HG03565 (cell line): ENCODE data around the gene PTCRA.
"Not testable (repeated sequence)": the region's sequence is repeated elsewhere in the genome, so short reads cannot be mapped to it uniquely, and the experiment has no call there.

Experiments
- ATAC-seq: cut with Tn5 transposase; IDR thresholded peaks from one replicate; pipeline ENCODE4 v1.9.1; 2021; ENCODE audit warnings: mild to moderate bottlenecking, moderate library complexity; ENCODE audit not compliant: unreplicated experiment

The PTCRA gene

GRCh38 chr6:42938987-42939809 is 23.3 kb downstream of the PTCRA start:
- ATAC-seq = no peak

- ATAC-seq = no peak
These were observed 23.9 kb downstream of the PTCRA start for GRCh38 chr6:42939810-42940167.

- no peak for ATAC-seq
These were observed 24.7 kb downstream of the PTCRA start for GRCh38 chr6:42940493-42941045.

- ATAC-seq = not testable (repeated sequence)
These were observed 25.5 kb downstream of the PTCRA start for GRCh38 chr6:42941356-42941755.

- ATAC-seq = no peak
These were observed 26.6 kb downstream of the PTCRA start for GRCh38 chr6:42942444-42942843.

GRCh38 chr6:42947950-42948349 is 32.1 kb downstream of the PTCRA start:
- no peak for ATAC-seq

- ATAC-seq = no peak
These were observed 36.5 kb downstream of the PTCRA start for GRCh38 chr6:42952389-42952788.

GRCh38 chr6:42954405-42954804 is 38.6 kb downstream of the PTCRA start:
- ATAC-seq = not testable (repeated sequence)

- ATAC-seq = no peak
These were observed 42.3 kb downstream of the PTCRA start for GRCh38 chr6:42958125-42958524.

- no peak for ATAC-seq
These were observed 44.0 kb downstream of the PTCRA start for GRCh38 chr6:42959917-42960242.

- no peak for ATAC-seq
These were observed 44.6 kb downstream of the PTCRA start, which contains the start of gene GNMT for GRCh38 chr6:42960243-42961019. Gene GNMT, plus strand, starts transcription at chr6:42960754. Its CDS starts 14 bp downstream, at chr6:42960768.

- no peak for ATAC-seq
These were observed 45.2 kb downstream of the PTCRA start for GRCh38 chr6:42961020-42961470.

- no peak for ATAC-seq
These were observed 46.2 kb downstream of the PTCRA start for GRCh38 chr6:42962096-42962495.

GRCh38 chr6:42962502-42963178 is 46.8 kb downstream of the PTCRA start:
- no peak for ATAC-seq

- ATAC-seq = no peak
These were observed 47.5 kb downstream of the PTCRA start for GRCh38 chr6:42963179-42963854.

- ATAC-seq = no peak
These were observed 48.2 kb downstream of the PTCRA start for GRCh38 chr6:42963855-42964605.

GRCh38 chr6:42966571-42966970 is 50.7 kb downstream of the PTCRA start:
- no peak for ATAC-seq

- ATAC-seq = no peak
These were observed 51.4 kb downstream of the PTCRA start for GRCh38 chr6:42967228-42967627.

GRCh38 chr6:42968126-42968701 is 52.4 kb downstream of the PTCRA start:
- no peak for ATAC-seq

- ATAC-seq = no peak
These were observed 52.9 kb downstream of the PTCRA start for GRCh38 chr6:42968783-42969182.
